ENCODE results near the gene ANKMY1.

ANKMY1 gene

GRCh38 chr2:240477916-240478315, 79.9 kb downstream of the ANKMY1 start:
- DNase-seq (ENCODE audit: low read depth in 2 of 2): no peak

DNA sequence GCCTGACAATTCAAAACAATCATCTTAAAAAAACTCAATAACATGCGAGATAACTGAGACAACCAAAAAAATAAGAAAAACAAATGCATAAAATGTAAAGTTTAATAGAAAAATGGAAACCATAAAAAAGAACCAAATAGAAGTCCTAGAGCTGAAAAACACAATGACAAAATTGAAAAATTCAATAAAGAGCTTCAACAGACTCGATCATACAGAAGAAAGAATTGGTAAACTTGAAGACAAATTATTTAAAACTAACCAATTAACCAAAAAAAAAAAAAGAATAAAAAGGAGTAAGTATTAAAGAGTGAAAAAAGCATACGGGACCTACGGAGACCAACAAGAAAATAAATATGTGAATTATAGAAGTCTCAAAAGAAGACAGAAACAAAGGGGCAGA, 84.6 kb downstream of the ANKMY1 start:
- no peak for DNase-seq (ENCODE audit: low read depth in 2 of 2)

DNA sequence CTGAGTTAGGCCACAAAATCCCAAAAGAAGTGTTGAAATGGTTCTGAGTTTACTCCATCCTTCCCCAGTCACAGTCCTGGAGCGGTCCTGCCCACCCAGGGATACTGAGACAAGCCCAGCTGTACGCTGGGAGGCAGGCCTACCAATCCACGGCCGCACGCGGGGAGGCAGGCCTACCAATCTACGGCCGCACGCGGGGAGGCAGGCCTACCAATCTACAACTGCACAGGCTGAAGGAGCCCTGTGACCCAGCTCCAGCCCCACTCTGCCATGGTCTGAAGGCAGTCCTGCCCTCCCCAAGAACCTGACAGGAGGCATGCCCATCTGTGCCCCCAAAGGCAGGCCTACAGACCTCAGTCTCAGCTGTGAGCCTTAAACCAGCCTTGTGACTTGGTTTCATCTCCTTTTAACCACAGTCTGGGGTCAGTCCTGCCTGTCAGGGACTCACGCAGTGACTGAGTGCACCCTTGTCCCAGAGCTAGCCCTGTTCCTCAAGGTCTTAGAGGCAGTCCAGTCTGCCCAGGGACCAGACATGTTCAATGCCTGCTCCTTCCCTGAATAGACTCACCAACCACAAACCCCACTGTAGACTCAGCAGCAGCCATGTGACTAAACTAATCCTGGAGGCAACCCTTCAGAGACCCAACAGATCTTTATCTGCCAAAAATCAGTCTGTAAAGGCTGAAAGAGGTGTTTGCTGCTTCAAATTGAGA, 85.6 kb downstream of the ANKMY1 start:
- no peak for DNase-seq (ENCODE audit: low read depth in 2 of 2)

DNA sequence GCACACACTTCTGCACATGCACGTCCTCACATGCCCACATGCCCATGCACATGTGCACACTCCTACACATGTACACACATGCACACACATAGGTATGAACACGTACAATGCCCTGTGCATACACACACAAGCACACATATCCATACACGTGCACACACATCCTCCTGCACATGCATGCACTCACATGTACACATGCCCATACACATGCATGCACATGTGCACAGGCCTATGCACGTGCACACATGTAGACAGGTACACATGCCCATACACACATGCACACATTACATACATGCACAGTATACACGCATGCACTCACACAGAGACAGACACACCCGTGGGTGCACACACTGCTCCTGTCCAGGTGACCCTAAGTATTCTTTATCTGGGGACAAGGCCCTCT, 88.0 kb downstream of the ANKMY1 start:
- no peak for DNase-seq (ENCODE audit: low read depth in 2 of 2)

DNA sequence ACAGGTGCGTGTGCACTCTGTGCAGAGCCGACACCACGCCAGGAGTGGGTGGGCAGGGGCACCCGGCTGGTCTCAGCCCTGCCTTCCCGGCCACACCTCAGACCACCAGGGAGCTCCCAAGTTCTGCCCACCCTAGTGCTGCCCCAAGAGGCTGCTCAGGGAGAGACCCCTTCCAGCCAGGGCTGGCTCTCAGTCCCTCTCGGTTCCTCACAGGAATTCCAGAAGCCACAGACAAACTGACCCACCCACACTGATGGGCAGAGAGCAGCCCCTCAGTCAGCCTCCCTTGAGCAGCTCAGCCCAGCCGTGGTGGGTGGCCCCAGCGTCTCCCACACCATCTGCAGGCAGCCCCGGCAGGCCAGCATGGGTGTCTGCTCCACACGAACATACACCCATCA, 88.5 kb downstream of the ANKMY1 start:
- DNase-seq (ENCODE audit: low read depth in 2 of 2): no peak

DNA sequence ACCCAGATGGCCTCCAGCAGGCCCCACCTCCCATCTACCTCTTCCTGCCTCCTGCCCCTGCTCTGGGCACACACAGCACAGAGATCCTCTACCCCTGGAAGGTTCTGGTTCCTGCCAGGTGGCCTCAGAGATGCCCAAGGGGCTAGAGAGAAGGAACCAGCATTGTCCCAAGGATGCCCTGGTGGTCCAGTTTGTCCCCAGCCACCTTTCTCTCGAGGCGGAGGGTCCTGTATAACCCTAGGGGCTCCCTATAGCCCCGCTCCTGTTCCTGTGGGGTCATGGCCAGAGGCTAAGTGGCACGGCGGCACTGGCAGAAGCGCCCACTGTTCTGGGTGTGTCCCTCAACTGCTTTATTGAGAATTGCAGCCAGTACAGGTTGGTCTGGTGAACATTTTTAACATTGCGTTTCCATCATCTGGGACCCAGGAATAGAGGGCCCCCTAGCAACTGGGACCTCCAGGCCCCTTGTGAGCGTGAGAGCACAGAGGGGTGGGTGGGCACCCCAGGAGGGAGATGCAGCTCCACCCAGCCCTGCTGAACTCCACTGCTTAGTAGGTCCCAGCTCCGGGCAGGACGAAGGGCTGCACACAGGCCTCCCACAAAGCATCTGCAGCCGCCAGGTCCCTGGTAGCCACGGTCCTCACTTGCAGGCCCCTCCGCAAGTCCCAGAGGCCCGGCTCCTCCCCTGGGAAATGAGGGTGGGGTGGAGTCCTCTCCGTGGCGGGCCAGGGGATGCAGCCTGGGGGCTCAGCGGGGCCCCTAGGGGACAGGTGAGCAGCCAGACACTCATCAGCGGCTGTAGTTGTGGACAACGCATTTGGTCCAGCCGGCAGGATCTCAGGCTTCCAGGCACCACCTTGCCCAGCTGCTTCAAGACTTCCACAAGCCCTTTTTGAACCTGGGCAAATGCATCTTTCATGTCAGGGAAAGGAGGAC, 89.2 kb downstream of the ANKMY1 start:
- DNase-seq (ENCODE audit: low read depth in 2 of 2): no peak

GRCh38 chr2:240467659-240468302, 90.0 kb downstream of the ANKMY1 start:
- no peak for DNase-seq (ENCODE audit: low read depth in 2 of 2)

GRCh38 chr2:240467149-240467642, 90.6 kb downstream of the ANKMY1 start:
- DNase-seq (ENCODE audit: low read depth in 2 of 2): no peak

DNA sequence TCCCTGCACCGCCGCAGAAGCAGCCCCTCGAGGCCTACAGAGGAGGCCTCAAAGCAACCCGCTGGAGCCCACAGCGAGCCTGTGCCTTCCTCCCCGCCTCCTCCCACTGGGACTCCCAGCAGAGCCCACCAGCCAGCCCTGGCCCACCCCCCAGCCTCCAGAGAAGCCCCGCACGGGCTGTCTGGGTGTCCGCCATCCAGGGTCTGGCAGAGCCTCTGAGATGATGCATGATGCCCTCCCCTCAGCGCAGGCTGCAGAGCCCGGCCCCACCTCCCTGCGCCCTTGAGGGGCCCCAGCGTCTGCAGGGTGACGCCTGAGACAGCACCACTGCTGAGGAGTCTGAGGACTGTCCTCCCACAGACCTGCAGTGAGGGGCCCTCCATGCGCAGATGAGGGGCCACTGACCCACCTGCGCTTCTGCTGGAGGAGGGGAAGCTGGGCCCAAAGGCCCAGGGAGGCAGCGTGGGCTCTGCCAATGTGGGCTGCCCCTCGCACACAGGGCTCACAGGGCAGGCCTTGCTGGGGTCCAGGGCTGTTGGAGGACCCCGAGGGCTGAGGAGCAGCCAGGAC, 91.1 kb downstream of the ANKMY1 start:
- no peak for DNase-seq (ENCODE audit: low read depth in 2 of 2)

DNA sequence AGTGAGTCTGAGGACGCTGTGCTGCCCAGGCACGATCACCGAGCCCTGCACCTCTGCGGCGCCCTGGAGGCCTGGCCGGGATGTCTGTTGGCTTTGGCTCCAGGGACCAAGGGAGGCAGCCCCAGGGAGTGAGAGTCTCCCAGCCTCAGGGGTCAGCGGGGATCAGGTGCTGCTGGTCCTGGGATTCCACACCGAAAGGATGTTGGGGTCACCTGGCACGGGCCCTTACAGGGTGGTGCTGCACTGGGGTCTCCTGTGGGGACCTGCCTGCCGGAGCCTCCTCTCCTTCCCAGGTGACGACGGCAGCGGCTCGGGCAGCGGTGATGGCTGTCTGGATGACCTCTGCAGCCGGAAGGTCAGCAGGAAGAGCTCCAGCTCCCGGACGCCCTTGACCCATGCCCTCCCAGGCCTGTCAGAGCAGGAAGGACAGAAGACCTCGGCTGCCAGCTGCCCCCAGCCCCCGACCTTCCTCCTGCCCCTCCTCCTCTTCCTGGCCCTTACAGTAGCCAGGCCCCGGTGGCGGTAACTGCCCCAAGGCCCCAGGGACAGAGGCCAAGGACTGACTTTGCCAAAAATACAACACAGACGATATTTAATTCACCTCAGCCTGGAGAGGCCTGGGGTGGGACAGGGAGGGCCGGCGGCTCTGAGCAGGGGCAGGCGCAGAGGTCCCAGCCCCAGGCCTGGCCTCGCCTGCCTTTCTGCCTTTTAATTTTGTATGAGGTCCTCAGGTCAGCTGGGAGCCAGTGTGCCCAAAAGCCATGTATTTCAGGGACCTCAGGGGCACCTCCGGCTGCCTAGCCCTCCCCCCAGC, 91.8 kb downstream of the ANKMY1 start:
- DNase-seq (ENCODE audit: low read depth in 2 of 2): no peak

DNA sequence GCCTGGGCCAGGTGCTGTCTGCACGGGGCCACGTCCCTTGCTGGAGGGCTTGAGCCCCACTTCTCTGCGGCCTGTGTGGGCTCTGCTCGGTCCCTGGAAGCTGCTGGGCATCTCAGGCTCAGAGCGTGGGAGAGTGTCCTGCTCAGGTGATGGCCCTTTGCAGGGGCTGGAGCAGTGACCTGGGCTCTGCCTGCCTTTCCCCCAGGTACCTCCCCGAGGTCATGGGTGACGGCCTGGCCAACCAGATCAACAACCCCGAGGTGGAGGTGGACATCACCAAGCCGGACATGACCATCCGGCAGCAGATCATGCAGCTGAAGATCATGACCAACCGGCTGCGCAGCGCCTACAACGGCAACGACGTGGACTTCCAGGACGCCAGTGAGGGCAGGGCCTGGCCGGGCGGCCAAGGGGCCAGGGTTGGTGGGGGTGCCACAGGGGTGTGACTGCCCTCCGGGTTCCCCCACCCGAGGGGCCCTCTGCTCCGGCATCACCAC, 92.5 kb downstream of the ANKMY1 start:
- DNase-seq (ENCODE audit: low read depth in 2 of 2): no peak

GRCh38 chr2:240464514-240465241, 93.1 kb downstream of the ANKMY1 start:
- DNase-seq (ENCODE audit: low read depth in 2 of 2): no peak

GRCh38 chr2:240463866-240464481, 93.8 kb downstream of the ANKMY1 start:
- DNase-seq (ENCODE audit: low read depth in 2 of 2): no peak

GRCh38 chr2:240463274-240463865, 94.4 kb downstream of the ANKMY1 start:
- DNase-seq (ENCODE audit: low read depth in 2 of 2): no peak

DNA sequence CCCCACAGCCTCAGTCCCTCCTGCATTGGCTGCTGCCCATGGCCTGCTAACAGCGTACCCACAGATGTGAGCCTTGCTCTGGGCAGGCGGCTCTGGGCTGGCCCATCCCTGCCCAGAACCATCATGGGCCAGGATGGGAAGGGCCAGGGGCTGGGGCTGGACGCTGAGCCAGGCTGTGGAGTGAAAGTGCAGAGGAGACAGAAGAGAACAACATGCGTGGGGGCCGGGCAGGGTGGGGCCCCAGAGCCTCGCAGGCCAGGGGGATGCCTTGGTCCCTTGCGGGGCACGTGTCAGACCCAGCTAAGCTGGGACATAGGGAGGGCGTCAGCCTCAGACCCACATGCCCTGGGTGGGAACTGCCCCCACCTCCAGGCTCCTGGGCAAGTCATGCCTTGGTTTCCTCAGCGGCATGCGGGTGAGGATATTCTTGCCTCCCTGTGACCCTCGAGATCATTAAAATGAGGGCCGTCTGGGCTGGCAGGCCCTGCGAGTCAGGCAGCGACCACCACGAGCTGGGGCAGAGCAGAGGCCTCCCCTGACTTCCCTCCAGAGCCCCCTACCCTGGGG, 95.0 kb downstream of the ANKMY1 start:
- DNase-seq (ENCODE audit: low read depth in 2 of 2): no peak

GRCh38 chr2:240462073-240462706, 95.6 kb downstream of the ANKMY1 start:
- no peak for DNase-seq (ENCODE audit: low read depth in 2 of 2)

GRCh38 chr2:240461471-240462072, 96.2 kb downstream of the ANKMY1 start:
- no peak for DNase-seq (ENCODE audit: low read depth in 2 of 2)

DNA sequence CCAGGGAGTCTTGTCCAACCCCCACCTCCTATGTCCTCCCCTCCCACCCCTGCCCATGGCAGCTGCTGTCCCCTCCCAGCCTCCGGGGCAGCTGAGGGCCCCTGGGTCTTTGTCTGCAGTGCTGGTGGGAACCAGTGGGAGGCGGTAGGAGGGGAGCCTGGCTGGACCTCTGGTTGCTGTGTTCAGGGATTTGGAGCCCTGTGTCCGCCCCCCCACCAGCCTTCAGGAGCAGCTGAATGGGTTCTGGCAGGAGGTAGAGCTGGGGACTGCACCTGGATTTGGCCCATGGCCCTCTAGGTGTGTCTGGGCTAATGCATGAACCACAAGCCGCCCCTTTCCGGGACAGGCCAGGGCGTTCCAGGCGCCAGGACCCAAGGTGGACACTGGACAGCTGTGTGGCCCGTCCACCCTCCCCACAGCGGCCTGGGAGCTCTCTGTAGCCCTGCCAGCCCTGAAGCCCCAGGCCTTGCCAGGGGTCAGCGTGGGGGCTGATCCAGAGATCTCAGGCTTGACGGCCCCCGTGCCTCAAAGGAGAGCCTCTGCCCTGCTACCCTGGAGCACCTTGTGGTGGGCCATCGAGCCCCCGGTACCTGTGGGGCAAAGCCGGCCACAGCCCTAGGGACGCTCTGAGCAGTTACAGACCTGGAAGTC, 96.9 kb downstream of the ANKMY1 start:
- no peak for DNase-seq (ENCODE audit: low read depth in 2 of 2)

Measured in stimulated activated CD4-positive, alpha-beta T cell treated with anti-CD3 and anti-CD28 coated beads, Interleukin-1b, Interleukin-23, amount 100 ng/mL, for 1 hour (primary cell).